GM12891 (cell line): ENCODE results near the gene COASY.
A peak's percentile ranks its signal among the peaks of the same experiment; 100 is the strongest.
"Not testable (repeated sequence)": the region's sequence is repeated elsewhere in the genome, so short reads cannot be mapped to it uniquely, and the experiment has no call there.

Experiments
- DNase-seq: peaks from one replicate; pipeline ENCODE4 v3.0.0; 2011; ENCODE audit warnings: low spot score; ENCODE audit not compliant: insufficient read length
- FAIRE-seq: peaks from 2 replicates; lab custom pipeline; 2011; peaks lifted over from hg19 to GRCh38; lab: Jason Lieb, UNC
- PAX5 ChIP-seq: IDR thresholded peaks from 2 replicates; pipeline ENCODE4 v1.6.1; 2011; ENCODE audit warnings: low read length, moderate library complexity, mild to moderate bottlenecking; ENCODE audit not compliant: insufficient read depth, severe bottlenecking
- POLR2A ChIP-seq: IDR thresholded peaks from 2 replicates; pipeline ENCODE4 v1.6.1; 2011; ENCODE audit warnings: low read depth, low read length, control low read depth
- POLR2AphosphoS5 ChIP-seq: IDR thresholded peaks from 2 replicates; pipeline ENCODE4 v1.6.1; 2011; ENCODE audit warnings: low read depth, low read length, control low read depth
- POU2F2 ChIP-seq: IDR thresholded peaks from 2 replicates; pipeline ENCODE4 v1.6.1; 2011; ENCODE audit warnings: low read depth, mild to moderate bottlenecking, control low read depth, low read length, moderate library complexity
- SPI1 ChIP-seq: IDR thresholded peaks from 2 replicates; pipeline ENCODE4 v1.6.1; 2011; ENCODE audit warnings: low read depth, low read length, control low read depth
- TAF1 ChIP-seq: IDR thresholded peaks from 2 replicates; pipeline ENCODE4 v1.6.1; 2011; ENCODE audit warnings: low read depth, low read length, control low read depth

The COASY gene

GRCh38 chr17:42530952-42531454 is 30.9 kb upstream of the COASY start:
- FAIRE-seq, result no peak
- TF ChIP-seq TAF1 (no peak), POU2F2 (no peak), POLR2A (no peak), PAX5 (no peak), POLR2AphosphoS5 (no peak), SPI1 (no peak)
- DNase-seq, result no peak

GRCh38 chr17:42531455-42532354 is 30.2 kb upstream of the COASY start:
- no peak for TF ChIP-seq POU2F2
- no peak for TF ChIP-seq POLR2AphosphoS5
- TF ChIP-seq POLR2A, result no peak
- TF ChIP-seq PAX5, result no peak
- FAIRE-seq, result peak; percentile 73
- no peak for DNase-seq

GRCh38 chr17:42535155-42536047 is 26.5 kb upstream of the COASY start:
- DNase-seq, result no peak
- no peak for FAIRE-seq
- no peak for TF ChIP-seq POU2F2
- 0 out of 2 replicates have a peak, but pooled peaks have one; percentile 0 for TF ChIP-seq SPI1
- no peak for TF ChIP-seq POLR2A

- DNase-seq (peak; percentile 99), FAIRE-seq (peak; percentile 84)
- TF ChIP-seq SPI1 (0 out of 2 replicates have a peak, but pooled peaks have one; percentile 0), POU2F2 (peak; percentile 66; the same call in 1 of the 2 replicates), POLR2AphosphoS5 (no peak; the same call in 1 of the 2 replicates)
Measured at GRCh38 chr17:42536048-42536371, 25.9 kb upstream of the COASY start, which contains the start of gene NAGLU. Gene NAGLU (plus strand): TSS chr17:42536241. CDS start chr17:42536273, 32 bp downstream.

- peak; percentile 88 for FAIRE-seq
- DNase-seq, result peak; percentile 94
- TF ChIP-seq POLR2AphosphoS5 (no peak; the same call in 1 of the 2 replicates), SPI1 (no peak), TAF1 (no peak), PAX5 (no peak), POLR2A (no peak), POU2F2 (no peak)
Measured at GRCh38 chr17:42536372-42537155, 25.4 kb upstream of the COASY start.

- TF ChIP-seq TAF1 (no peak), POLR2A (no peak), POLR2AphosphoS5 (no peak), SPI1 (no peak), POU2F2 (no peak), PAX5 (no peak)
- no peak for FAIRE-seq
- DNase-seq, result no peak
Measured at GRCh38 chr17:42537156-42537805, 24.7 kb upstream of the COASY start.

- no peak for FAIRE-seq
- DNase-seq, result no peak
- TF ChIP-seq POLR2A (no peak), POLR2AphosphoS5 (no peak), PAX5 (no peak), SPI1 (no peak), POU2F2 (no peak), TAF1 (no peak)
Measured at GRCh38 chr17:42537826-42538451, 24.0 kb upstream of the COASY start.

GRCh38 chr17:42538482-42538881 is 23.5 kb upstream of the COASY start:
- FAIRE-seq (no peak), DNase-seq (no peak)
- no peak for TF ChIP-seq POU2F2
- TF ChIP-seq PAX5, result no peak
- TF ChIP-seq POLR2AphosphoS5, result no peak
- TF ChIP-seq SPI1, result no peak
- no peak for TF ChIP-seq POLR2A
- no peak for TF ChIP-seq TAF1

GRCh38 chr17:42540558-42540957 is 21.4 kb upstream of the COASY start:
- not testable (repeated sequence) for DNase-seq, FAIRE-seq
